GM19397 (cell line): ENCODE results near the gene LRCOL1.

Experiments used
- ATAC-seq: cut with Tn5 transposase; IDR thresholded peaks from one replicate; pipeline ENCODE4 v1.9.1; 2021; ENCODE audit warnings: mild to moderate bottlenecking, moderate library complexity; ENCODE audit not compliant: unreplicated experiment

LRCOL1 gene

DNA sequence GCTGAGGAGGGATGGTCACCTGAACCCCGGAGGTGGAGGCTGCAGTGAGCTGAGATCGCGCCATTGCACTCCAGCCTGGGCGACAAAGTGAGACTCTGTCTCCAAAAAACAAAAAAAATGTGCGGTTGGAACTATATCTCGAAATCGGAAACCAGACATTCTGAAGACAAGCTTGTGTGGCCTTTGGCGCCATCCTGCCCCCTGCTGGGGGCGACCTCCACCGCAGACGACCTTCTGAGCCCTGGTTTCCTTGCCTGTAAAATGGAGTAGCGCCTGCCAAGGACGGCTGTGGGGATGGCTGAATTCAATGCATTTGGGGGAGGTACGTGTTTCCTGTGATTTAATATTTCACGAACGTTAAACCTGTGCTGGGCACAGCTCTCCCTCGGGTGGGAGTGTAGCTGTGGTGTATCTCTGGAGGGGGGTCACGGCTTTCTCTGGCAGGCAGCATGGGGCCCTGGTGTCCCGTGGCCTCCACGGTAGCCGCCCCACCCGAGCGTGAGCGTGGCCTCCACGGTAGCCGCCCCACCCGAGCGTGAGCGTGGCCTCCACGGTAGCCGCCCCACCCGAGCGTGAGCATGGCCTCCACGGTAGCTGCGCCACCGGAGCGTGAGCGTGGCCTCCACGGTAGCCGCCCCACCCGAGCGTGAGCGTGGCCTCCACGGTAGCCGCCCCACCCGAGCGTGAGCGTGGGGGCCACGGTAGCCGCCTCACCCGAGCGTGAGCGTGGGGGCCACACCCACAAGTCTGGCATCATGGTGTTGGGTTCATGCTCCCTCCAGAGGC is 55.3 kb downstream of the LRCOL1 start:
- no peak for ATAC-seq
